Urinary bladder (tissue), 4 donors: ENCODE measurements around the gene CR1L. TPM values are rescaled to one million over a fixed set of nuclear protein-coding genes. Genes with fewer than 3 reads are reported as not detected.
"Not testable (repeated sequence)": the region's sequence is repeated elsewhere in the genome, so short reads cannot be mapped to it uniquely, and the experiment has no call there.

Experiments
- DNase-seq: peaks from one replicate; pipeline ENCODE4 v3.0.0-alpha.2; 2015; ENCODE audit errors: extremely low spot score
- H3K27ac ChIP-seq: one replicate; pipeline ENCODE4 v1.5.1; 2013; ENCODE audit warnings: low read depth, mild to moderate bottlenecking, moderate library complexity
- H3K36me3 ChIP-seq: one replicate; pipeline ENCODE4 v1.6.1; 2013; ENCODE audit warnings: mild to moderate bottlenecking, moderate library complexity; ENCODE audit not compliant: insufficient read depth
- H3K4me1 ChIP-seq: one replicate; pipeline ENCODE4 v1.6.1; 2013; ENCODE audit warnings: mild to moderate bottlenecking, moderate library complexity; ENCODE audit not compliant: insufficient read depth
- H3K4me3 ChIP-seq: one replicate; pipeline ENCODE4 v1.5.1; 2013; ENCODE audit warnings: low read depth, low read length
- WGBS: extraction: QIAGEN DNeasy Blood & Tissue Kit; methylation state at CpG from one replicate; pipeline ENCODE4 v1.1.7; 2013; 5-methylcytosine and 5-hydroxymethylcytosine counted together
- polyA plus RNA-seq: library from polyadenylated mRNA; stranded (reverse); fragments of 200-250 nt; gene quantifications from one replicate; pipeline ENCODE4 v1.2.3, GENCODE V29; 2013
- total RNA-seq: library from RNA; depleted of rRNA; stranded (reverse); fragments of >200 nt; gene quantifications from one replicate; pipeline ENCODE4 v1.2.3, GENCODE V29; 2014
- donor health status: healthy with polysubstance abuse.
- donor health status: healthy.

Gene CR1L
- total and polyA plus RNA-seq, 2 donors, result 1.7 TPM; not detected in 1

DNA sequence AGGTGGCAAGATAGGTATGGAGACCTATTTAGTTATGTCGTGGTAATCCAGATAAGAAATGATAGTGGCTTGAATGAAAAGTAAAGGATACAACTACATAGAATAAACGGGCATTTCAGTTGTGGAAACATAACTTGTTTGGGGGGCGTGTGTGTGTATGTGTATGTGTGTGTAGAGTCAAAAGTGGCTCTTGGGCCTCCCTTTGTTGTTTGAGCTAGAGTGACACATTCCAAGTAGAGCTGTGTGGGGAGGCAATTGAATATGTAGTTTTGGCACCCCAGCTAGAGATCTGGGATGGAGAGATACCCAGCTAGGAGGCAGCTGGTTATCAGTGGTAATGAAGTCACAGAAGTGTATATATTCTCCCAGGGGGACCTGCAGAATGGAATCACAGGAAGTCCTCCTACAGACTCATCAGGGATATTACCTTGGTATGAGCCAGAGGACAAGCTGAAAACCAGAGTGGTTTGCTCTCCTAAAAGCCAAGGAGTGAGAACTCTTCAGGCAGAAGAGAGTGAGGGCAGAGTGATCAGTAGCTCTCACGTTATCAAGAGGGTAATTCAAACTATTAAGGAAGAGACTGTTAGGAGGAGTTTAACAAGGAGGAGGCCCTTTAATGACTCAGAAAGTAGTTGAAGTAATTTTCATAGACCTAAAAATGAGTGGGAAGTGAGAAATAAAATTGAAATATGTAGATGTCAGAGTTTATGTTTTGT, 5.1 kb downstream of the CR1L start:
- H3K27ac ChIP-seq, result no peak overlapping the region
- 72% methylated on average over 4 of the region's 4 CpGs for WGBS
- DNase-seq, result no peak

DNA sequence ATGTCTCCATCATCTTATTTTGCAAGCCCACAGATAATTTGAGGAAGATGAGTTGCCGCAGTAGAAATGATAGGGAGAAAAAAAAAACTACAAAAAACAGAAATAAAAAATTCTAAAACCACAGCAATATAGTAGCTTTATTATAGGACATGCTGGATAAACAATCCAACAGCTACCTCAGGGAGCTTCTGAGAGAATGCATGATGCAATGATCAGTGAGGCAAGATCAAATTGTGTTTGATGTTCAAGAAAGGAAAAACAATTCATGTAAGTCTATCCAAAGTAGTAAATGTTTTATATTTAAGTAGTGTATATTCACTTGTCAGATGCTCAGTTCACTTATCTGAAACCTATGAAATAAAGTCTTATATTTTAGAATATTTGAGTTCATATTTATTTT, 6.7 kb downstream of the CR1L start:
- WGBS, result 91% methylated on average over 1 of the region's 1 CpG
- no peaks in the 10 kb centered on the region for H3K36me3 ChIP-seq

More for the DNA sequence above, 5.1 kb downstream of the CR1L start:
- H3K36me3 ChIP-seq, result no peaks in the 10 kb centered on the region
- H3K4me3 ChIP-seq, result no peak overlapping the region
- H3K4me1 ChIP-seq, result no peaks in the 10 kb centered on the region

DNA sequence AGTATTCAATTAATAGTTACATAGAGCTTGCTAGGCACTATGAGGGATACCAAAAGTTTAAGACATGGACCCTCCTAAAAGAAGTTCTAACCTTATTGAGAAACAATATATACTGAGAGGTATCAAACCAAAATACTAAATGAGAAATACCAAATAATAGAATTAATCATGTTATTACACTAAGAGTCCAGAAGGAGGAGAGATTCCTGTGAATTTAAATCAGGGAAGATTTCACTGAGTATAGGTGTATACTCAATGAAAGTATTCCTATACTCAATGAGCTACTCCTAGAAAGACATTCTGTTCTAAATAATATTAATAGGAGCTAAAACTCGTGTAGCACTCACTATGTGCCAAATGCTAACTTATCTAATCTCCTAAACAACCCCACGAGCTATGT, 9.4 kb downstream of the CR1L start:
- DNase-seq, result no peak
- WGBS, result 34% methylated on average over 2 of the region's 2 CpGs
- Histone ChIP-seq H3K27ac (no peak overlapping the region), H3K36me3 (no peaks in the 10 kb centered on the region), H3K4me1 (no peaks in the 10 kb centered on the region), H3K4me3 (no peak overlapping the region)

More for the DNA sequence above, 6.7 kb downstream of the CR1L start:
- no peak overlapping the region for H3K27ac ChIP-seq
- H3K4me3 ChIP-seq, result no peak overlapping the region
- DNase-seq, result no peak
- H3K4me1 ChIP-seq, result no peaks in the 10 kb centered on the region

DNA sequence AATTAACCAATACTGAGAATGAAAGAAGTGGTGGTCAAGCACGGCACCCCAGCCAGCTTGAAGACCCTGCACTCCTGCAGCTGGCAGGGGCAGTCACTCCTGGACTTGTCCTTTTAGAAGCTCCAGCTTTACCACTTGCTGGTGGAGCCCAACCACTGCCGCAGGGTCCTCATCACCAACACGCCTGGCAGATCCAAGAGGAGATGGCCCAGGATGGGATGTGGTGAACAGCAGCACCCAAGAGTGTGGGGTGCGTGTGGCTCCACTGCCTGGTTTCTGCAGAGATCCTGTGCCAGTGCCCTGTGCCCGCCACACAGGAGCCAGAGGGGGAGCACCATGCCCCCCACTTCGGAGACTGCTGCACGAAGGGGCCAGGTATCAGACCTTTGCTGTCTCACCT, 13.5 kb downstream of the CR1L start:
- 80% methylated on average over 7 of the region's 7 CpGs for WGBS
- Histone ChIP-seq H3K4me3 (no peak overlapping the region), H3K36me3 (no peaks in the 10 kb centered on the region), H3K4me1 (no peaks in the 10 kb centered on the region), H3K27ac (no peak overlapping the region)
- no peak for DNase-seq

DNA sequence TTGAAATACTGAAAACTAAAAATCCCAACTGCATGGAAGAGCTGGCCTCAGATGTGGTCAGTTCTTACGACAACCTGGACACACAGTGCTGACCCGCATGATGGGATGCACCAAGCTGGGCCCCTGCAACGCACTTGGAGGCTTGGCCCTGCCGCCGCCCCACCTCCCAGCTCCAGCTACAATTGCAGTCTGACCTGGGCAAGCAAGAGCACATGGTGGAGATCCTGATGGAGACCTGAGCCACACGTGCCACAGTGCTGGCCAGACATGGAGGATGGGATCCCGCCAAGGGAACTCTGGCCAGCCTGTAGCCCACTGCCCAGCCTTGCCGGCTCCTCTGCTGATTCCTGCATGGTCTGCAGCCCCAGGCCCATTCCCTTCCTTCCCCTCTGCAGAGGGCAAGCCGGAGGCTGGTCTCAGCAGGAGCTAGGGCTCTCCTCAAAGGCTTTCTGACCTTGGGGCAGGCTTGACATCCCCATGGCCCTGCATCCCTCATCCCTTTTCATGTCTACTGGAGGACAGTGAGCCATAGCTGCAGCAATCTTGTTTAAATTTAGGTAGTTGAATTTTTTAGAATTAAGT, 14.1 kb downstream of the CR1L start:
- H3K4me1 ChIP-seq, result no peaks in the 10 kb centered on the region
- H3K4me3 ChIP-seq, result no peak overlapping the region
- WGBS, result 84% methylated on average over 9 of the region's 9 CpGs
- no peaks in the 10 kb centered on the region for H3K36me3 ChIP-seq
- no peak overlapping the region for H3K27ac ChIP-seq
- DNase-seq, result no peak

DNA sequence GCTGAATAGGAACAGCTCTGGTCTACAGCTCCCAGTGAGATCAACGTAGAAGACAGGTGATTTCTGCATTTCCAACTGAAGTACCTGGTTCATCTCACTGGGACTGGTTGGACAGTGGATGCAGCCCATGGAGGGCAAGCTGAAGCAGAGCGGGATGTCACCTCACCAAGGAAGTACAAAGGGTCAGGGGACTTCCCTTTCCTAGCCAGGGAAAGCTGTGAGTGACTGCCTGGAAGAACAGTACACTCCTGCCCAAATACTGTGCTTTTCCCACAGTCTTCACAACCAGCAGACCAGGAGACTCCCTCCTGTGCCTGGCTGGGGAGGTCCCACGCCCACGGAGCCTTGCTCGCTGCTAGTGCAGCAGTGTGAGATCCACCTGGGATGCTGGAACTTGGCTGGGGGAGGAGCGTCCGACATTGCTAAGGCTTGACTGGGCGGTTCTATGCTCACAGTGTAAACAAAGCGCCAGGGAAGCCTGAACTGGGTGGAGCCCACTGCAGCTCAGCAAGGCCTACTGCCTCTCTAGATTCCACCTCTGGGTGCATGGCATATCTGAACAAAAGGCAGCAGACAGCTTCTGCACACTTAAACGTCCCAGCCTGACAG, 14.7 kb downstream of the CR1L start:
- Histone ChIP-seq H3K4me1 (no peaks in the 10 kb centered on the region), H3K36me3 (no peaks in the 10 kb centered on the region), H3K27ac (no peak overlapping the region), H3K4me3 (no peak overlapping the region)
- 63% methylated on average over 10 of the region's 10 CpGs for WGBS
- DNase-seq, result no peak

DNA sequence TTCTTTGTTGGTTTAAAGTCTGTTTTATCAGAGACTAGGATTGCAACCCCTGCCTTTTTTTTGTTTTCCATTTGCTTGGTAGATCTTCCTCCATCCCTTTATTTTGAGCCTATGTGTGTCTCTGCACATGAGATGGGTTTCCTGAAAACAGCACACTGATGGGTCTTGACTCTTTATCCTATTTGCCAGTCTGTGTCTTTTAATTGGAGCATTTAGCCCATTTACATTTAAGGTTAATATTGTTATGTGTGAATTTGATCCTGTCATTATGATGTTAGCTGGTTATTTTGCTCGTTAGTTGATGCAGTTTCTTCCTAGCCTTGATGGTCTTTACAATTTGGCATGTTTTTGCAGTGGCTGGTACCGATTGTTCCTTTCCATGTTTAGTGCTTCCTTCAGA, 16.5 kb downstream of the CR1L start:
- not testable (repeated sequence) for H3K36me3 ChIP-seq, H3K4me1 ChIP-seq, DNase-seq, H3K4me3 ChIP-seq, H3K27ac ChIP-seq
- WGBS, result 94% methylated on average over 1 of the region's 2 CpGs

DNA sequence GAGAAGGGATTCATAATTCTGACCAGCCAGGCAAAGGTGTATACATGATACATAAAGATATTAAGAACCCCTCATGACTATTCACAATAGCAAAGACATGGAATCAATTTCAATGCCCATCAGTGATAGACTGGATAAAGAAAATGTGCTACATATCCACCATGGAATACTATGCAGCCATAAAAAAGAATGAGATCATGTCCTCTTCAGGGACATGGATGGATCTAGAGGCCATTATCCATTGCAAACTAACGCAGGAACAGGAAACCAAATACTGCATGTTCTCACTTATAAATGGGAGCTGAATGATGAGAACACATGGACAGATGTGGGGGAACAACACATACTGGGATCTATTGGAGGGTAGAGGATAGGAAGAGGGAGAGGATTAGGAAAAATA, 21.4 kb downstream of the CR1L start:
- Histone ChIP-seq H3K36me3 (no peaks in the 10 kb centered on the region), H3K4me3 (no peak overlapping the region), H3K4me1 (peaks cover 2% of the 10 kb centered on the region), H3K27ac (no peak overlapping the region)
- DNase-seq, result no peak
- WGBS, result 86% methylated on average over 1 of the region's 1 CpG

DNA sequence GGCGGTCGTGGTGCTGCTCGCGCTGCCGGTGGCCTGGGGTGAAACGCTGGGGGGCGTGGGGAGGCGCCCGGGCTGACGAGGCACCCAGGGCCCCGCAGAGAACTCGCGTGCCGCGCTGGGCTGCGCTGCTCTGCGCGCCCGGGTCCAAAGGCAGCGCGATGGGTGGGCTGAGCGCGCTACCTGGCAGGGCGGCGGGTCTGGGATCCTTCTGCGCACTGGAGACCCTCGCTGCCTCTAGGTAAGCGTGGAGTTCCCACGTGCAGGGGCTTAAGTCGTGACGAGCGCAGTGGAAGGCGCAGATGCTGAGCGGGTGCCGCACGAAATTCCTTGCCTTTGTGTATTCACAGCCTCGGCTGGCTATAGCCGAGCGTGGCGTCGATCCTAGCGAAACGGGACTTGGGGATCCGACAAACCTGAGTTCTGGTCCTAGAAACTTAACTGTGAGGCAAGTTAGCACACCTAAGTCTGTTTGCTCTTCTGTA, 24.6 kb downstream of the CR1L start:
- Histone ChIP-seq H3K4me1 (peaks cover 2% of the 10 kb centered on the region), H3K4me3 (no peak overlapping the region), H3K36me3 (no peaks in the 10 kb centered on the region), H3K27ac (no peak overlapping the region)
- DNase-seq, result no peak
- 2% methylated on average over 44 of the region's 44 CpGs for WGBS

DNA sequence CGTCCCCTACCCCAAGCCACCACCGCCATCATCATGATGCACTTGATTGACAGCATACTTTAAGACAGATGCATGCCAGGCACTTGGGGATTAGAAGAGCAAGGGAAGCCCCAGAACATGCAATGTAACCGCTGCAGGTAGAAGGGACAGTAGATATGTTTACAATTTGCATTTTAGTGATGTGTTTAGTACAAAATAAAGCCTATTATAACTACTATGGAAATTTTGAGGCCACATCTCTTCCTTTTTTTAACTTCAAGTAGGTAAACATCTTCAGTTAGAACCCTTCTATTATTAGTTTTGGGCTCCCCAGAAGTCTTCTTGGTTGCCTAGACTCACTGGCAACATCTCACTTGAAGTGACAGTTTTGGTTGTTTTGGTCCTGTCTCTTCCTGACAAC, 25.3 kb downstream of the CR1L start:
- no peaks in the 10 kb centered on the region for H3K36me3 ChIP-seq
- no peak overlapping the region for H3K27ac ChIP-seq
- no peak for DNase-seq
- H3K4me1 ChIP-seq, result peaks cover 2% of the 10 kb centered on the region
- 79% methylated on average over 3 of the region's 3 CpGs for WGBS
- no peak overlapping the region for H3K4me3 ChIP-seq

DNA sequence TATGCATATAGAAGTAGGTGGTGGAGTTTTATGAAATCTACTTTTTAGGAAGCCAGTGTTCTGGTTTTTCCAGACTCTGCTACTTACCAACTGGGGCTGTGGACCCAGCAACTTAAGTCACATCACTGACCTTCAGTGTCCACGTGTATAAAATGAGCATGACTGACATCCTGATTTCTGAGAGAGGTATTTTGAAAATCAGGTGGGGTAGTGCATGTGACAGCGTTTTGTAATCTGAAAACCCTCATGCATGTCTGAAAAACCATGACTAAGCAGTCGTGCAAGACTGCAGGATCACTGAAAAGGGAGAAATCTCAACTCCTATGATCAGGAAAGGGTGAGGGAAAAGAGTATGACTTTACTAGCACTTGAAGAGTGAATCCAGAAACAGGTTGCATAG, 26.1 kb downstream of the CR1L start:
- WGBS, result 49% methylated on average over 3 of the region's 3 CpGs

DNA sequence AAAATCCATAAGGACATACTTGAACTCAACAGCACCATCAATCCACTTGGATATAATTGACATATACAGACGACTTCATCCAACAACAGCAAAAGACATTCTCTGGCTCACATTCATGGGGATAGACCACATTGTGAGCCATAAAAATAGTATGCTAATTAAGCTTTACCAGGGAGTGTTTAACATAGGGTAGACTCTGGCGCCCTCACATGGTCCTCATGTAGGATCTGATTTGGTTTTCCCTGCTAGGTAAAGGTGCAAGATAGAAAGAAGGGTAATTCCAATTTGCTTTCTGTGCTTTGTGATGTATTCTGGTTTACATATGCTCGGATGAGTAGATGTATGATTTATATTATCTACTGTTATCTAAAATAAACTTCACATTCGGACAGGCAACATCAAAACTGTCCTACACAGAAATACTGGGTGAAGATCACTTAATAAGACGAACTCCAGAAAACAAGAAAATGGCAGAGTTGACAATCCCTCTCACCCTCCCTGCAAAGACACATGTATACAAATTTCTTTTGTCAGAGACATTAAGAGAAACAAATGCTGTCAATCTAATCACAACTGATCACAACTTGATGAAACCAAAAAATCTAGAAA, 27.7 kb downstream of the CR1L start:
- H3K4me3 ChIP-seq, result no peak overlapping the region
- DNase-seq, result no peak
- H3K36me3 ChIP-seq, result no peaks in the 10 kb centered on the region
- 21% methylated on average over 5 of the region's 5 CpGs for WGBS
- no peak overlapping the region for H3K27ac ChIP-seq
- peaks cover 2% of the 10 kb centered on the region for H3K4me1 ChIP-seq

More for the DNA sequence above, 26.1 kb downstream of the CR1L start:
- Histone ChIP-seq H3K4me3 (no peak overlapping the region), H3K36me3 (no peaks in the 10 kb centered on the region), H3K4me1 (peaks cover 2% of the 10 kb centered on the region), H3K27ac (no peak overlapping the region)
- DNase-seq, result no peak

DNA sequence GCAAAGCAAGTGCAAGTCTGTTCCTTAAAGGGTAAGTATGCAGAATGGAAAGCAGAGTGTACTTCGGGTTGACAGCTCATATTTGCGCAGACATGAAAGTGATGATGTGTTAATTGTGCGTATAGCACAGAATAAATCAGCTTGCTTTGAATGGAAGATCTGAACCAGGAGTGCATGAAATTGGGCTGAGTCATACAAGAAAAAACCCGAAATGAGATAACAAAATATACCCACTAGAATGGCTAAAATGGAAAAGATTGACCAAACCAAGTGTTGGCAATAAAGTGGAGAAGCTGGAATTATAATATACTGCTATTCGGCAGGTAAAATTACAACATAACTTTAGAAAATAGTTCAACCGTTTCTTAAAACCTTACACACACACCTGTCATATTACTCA, 28.5 kb downstream of the CR1L start:
- WGBS, result 68% methylated on average over 6 of the region's 6 CpGs
- H3K27ac ChIP-seq, result no peak overlapping the region
- H3K4me1 ChIP-seq, result peaks cover 2% of the 10 kb centered on the region
- H3K36me3 ChIP-seq, result no peaks in the 10 kb centered on the region
- DNase-seq, result no peak
- no peak overlapping the region for H3K4me3 ChIP-seq

DNA sequence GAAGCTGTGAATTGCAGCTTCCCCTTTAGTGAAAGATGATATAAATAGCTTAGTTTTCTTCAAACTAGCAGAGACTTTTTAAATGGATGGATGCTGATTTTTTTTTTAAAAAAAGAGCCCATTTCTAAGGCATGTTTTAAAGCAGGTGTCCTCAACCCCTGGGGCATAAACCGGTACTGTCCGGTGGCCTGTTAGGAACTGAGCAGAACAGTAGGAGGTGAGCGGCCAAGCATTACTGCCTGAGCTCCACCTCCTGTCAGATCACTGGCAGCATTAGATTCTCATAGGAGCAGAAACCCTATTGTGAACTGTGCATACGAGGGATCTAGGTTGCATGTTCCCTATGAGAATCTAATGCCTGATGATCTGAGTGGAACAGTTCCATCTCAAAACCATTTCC, 31.2 kb downstream of the CR1L start:
- DNase-seq, result no peak
- Histone ChIP-seq H3K36me3 (no peaks in the 10 kb centered on the region), H3K27ac (no peak overlapping the region), H3K4me1 (no peaks in the 10 kb centered on the region), H3K4me3 (no peak overlapping the region)
- WGBS, result 77% methylated on average over 4 of the region's 4 CpGs
